OCI-M2 (cell line): Measurements from ENCODE around the gene KRT83.
"Not testable (repeated sequence)": the region's sequence is repeated elsewhere in the genome, so short reads cannot be mapped to it uniquely, and the experiment has no call there.

Experiments
- DNase-seq: peaks from one replicate; lab custom pipeline; 2025; ENCODE audit not compliant: unreplicated experiment; lab: John Stamatoyannopoulos, UW

The KRT83 gene

DNA sequence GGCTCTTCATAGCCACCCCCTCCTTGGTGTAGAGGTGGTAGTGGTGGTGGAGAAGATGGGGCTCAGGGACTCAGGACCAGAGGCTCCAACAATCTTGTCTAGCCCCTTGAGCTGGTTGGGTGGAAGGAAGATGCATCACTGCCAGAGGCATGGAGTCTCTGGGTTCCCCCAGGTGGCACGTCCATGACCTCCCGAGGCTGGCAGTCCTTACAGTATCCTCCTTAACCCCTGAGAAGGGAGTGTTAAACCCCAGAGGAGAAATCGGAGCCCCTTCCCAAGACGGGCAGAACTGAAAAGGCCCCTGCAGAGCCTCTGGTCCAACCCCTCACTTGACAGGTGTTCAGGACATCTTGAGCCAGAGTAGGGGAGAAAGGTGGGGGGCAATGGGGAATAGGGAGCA, 9.1 kb downstream of the KRT83 start:
- no peak for DNase-seq

DNA sequence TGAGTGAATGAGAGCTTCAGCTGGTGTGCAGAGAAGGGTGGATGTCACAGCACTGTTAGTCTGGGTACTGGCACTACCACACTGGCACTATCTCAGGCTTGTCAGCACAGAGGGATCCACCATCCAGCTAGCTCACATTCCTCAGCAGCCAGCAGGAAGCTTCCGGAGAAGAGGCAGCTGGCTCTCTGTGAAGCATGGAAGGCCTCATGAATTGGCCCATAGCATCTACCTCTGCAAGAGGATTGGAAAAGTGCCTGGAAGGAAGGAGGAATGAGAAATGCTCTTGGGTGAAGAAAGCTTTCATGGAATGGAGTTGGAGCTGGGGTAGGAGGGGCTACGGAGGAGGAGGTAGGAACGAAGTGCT, 9.9 kb downstream of the KRT83 start:
- DNase-seq: no peak

DNA sequence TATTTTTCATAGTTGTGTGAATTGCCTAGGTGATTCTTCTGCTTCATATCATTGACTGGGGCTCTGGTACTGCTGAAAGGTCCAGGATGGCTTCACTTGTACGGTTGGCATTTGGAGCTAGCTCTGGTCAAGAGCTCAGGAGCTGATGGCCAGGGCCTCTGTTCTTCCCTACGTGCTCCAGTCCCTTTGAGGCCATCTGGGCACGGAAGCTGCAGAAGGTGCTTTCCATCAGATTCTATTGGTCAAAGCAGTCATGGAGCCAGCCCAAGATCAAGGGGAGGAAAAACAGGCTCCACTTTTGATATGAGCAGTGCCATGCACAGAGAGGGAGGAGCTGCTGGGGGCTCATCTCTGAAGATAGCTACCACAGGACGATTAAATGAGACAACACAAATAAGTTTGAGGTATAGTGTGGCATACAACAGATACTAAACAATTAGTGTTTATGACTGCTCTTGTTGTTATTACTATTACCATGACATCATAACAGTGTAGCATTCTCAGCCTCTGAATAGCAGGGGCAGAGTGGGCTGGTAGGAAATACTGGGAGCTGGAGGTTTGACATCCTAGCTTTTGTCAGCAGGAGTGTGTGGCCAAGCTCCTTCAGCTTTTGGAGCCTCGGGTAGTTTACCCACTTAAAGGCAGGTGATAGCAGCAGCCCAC, 10.4 kb downstream of the KRT83 start:
- no peak for DNase-seq

DNA sequence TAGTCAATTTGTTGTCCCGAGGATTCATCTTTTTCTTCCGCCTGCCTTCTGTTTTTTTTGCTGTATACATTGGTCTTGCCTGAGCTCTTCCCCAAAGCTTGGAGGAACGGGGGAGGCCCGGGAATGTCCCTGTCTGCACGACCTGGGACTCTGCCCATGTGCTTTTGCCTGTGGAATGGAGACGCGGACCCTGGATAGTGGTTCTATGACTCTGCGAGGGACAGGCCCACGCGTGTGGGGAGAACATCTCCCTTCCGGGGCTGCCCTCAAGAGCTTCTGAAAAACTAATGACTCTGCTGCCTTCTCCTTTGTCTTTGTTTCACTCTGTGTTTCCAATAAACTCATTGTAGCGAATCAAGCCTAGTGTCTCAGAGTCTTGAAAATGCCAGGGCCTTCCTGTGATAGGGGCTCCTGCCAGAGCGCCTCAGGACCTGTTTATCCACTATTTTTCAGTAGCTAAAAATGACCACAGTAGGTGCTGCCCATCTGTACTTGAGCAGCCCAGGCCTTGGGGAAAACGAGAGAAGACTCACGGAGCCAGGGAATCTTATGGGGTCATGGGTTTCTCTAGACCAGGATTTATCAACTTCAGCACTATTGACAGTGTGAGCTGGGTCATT, 12.3 kb downstream of the KRT83 start:
- DNase-seq: no peak

DNA sequence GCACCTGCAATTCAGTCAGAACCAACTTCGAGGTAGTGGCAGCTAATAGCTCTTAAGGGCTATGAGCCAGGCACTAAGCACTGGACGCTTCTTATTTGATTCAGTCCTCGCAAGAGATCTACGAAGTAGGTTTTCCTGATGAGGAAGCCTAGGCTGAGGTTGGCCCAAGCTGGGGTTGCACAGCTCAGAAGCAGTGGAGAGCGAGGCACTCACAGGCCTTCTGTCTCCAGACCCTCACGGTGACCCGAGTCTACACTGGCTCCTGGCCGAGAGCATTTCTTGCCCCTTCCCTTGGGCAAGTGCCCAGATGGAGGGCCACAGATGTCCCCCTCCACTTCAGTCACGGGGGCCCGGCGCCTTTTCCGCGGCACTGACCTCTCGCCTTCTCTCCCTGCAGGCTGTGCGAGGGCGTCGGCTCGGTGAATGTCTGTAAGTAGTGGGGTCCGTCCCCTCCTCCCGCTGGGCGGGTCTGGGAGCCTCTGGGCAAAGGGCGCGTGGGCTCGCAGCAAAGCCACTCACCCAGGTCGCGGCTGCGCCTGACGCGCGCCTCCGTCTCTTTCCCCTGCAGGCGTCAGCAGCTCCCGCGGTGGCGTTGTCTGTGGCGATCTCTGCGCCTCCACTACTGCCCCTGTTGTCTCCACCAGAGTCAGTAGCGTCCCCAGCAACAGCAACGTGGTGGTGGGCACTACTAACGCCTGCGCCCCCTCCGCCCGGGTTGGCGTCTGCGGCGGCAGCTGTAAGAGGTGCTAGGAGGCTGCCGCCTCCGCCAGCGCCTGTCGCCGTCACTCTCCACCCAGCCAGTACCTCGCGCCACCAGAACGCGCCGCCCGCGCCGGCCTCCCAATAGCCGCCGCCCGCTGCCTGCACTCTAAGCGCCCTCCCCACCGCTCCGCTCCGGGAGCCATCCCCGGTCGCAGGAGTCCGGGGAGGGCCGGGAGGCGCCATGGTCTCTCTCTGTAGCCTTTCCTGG, 13.1 kb downstream of the KRT83 start:
- DNase-seq: no peak

DNA sequence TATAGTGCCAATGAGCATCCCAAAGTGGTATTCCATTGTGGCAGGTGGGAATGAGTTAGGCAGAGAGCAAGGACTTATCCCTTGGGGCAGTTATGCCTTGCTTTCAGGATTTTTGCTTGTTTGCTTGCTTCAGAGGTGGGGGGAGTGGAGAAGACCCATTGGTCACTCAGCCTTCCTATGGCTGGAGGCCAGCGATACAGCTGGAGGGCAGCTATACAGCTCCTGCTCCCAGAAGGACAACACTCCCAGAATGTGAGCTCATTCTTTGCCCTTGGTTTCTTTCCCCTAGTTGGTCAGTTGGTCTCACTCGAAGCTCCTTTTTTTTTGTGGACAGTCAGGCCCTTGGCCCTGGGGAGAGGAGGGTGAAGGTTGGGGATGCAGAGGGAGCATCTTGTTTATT, 14.5 kb downstream of the KRT83 start:
- no peak for DNase-seq

DNA sequence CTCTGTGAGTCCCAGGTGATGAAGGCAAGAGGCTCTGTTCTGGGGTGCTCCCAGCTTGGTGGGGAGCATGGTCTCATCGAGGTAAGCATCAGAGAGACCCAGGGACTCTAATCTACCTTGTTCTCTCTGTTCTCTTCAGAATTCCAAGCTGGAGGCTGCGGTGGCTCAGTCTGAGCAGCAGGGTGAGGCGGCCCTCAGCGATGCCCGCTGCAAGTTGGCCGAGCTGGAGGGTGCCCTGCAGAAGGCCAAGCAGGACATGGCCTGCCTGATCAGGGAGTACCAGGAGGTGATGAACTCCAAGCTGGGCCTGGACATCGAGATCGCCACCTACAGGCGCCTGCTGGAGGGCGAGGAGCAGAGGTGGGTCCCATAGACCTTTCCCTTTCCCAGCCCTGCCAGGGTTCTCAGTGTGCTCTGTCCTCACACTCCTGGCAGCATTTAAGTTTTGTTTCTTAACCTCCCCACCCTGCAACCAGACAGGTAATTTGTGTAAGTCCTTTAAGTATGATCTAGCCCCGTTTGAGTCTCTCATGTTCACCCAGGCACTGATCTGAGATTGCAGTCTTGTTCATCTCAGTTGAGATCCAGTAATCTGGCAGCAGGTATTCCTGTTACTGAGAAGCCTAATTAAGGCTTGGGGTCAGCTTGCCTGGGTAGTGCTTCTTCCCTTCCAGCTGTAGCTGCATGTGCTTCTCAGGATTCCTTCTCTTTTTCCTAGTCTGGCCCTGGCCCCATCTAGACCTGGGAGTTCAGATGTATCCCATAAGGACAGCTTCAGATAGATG, 15.1 kb downstream of the KRT83 start:
- no peak for DNase-seq

DNA sequence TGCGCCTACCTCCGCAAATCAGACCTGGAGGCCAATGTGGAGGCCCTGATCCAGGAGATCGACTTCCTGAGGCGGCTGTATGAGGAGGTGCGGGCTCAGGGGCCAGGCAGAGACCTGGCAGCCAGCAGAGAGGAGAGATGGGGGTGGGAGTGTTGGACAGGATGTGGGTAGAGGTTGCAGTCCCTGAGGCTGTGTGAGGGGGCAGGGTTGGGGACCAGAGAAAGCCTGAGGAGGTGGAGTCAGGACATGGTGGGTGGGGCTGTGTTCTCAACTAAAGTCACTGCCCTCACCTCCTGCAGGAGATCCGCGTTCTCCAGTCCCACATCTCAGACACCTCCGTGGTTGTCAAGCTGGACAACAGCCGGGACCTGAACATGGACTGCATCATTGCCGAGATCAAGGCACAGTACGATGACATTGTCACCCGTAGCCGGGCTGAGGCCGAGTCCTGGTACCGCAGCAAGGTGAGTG, 16.2 kb downstream of the KRT83 start:
- DNase-seq: not testable (repeated sequence)

DNA sequence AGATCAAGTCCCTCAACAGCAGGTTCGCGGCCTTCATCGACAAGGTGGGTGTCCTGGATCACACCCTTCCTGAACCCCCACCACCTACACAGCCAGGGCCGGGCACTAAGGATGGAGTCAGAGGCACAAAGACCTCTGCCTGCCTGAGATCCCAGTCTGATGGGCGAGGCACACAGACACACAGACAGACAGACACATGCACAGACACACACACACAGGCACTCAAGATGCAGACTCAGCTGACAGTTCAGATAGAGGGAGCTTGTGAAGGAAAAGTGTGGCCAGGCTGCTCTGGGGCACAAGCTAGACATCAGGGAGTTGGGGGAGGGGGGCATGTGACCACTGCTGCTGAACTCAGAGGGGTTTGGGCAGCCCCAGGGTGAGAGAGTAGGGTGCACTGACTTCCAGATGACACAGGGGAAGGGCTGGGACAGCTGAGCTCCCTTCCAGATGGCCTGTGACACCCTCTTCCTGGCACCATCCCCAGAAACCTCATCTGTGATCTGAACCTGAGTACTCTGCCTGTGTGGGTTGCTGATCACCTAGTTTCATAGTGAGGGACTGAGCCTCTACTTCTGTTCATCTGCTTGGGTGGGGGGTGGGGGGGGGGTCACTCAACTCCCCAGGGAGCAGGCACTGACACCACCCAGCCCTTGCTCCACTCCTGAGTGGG, 18.8 kb downstream of the KRT83 start:
- not testable (repeated sequence) for DNase-seq

DNA sequence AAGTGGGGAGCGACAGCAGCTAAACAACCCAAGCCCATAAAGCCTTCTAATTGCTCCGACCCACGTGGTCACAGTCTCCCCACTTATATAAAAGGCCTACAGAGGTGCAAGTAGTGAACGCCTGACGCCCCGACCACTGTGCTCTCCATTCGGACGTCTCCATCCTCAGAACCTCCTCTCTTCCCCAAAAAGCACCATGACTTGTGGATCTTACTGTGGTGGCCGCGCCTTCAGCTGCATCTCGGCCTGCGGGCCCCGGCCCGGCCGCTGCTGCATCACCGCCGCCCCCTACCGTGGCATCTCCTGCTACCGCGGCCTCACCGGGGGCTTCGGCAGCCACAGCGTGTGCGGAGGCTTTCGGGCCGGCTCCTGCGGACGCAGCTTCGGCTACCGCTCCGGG, 19.5 kb downstream of the KRT83 start:
- not testable (repeated sequence) for DNase-seq

DNA sequence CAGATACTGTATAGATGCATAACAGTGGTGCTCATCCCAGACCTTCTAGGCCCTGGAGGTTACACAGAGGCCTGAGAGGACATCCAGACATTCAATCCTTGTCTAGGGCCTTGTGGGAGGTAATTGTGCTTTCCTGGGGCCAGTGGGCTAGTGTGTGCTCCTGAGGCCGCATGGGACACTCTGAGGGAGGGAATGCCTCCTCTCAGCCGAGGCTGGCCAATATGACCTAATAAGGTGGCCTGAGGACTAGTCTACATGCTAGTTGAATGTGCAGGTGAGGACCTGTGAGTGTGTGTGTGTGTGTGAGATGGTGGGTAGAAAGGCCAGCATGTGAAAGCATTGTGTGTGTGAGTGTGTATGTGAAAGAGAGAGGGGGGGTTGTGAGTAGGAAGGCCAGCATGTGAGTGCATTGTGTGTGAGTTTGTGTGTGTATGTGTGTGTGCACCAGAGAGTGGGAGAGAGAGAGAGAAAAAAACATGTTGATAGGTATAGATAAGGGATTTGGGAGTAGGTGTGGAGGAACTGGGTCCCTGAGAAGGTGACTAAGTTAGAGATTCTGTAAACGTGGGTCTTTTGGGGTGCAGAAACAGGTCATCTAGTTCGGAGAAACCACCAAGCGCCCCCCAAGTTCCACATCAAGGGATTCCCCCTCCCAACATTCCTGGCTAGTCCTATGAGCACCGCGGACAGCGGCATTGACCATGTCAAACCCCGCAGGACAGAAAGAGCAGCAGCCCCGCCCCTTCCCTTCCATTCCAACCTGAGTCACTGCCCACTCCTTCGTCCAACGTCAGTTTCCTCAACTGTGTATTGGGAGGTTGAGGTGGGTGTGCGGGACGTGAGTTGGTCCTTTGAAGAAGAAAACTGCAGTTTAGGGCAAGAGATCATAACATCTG, 20.2 kb downstream of the KRT83 start:
- DNase-seq: no peak

DNA sequence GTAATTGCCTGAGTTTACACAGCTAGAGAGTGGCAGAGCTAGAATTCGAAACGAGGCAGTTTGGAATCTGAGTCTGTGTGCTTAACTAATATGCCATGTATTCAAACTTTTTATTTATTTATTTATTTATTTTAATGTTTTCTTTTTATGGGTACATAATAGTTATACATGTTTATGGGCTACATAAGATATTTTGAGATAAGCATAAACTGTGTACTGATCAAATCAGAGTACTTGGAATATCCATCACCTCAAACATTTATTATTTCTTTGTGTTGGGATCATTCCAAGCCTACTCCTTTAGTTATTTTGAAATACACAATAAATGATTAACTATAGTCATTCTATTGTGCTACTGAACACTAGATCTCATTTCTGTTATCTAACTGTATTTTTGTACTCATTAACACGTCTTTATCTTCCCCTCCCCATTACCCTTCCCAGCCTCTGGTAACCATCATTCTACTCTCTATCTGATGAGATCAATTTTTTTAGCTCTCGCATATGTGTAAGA, 22.5 kb downstream of the KRT83 start:
- no peak for DNase-seq

DNA sequence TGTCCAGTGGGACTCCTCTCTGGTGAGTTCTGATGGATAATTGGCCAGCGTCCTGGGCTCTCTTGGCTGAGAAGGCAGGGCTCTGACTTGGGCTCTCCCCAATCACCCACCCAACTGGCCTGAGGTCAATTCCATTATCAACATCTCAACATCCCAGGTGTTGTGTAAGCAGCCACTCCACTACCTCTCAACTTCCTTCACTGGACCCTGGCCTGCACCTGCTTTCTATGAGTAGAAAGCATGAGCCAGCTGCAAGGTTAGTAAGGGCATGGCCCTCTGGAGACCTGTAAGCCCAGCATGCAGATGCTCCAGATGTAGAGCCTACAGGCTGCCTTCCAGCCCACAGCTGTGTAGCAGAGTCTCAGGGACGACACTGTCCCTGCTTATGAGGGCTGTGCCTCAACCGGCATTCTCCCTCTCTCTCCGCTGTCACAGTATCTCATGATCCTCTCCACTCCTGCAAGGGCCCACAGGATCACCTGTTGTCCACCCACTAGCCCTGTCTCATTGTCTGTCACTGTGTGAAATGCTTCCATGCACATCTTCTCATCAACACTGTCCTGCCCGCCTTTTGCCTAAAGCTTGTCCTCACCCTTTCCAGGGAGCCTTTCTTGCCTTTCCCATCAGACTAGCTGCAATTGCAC, 24.5 kb downstream of the KRT83 start:
- no peak for DNase-seq

DNA sequence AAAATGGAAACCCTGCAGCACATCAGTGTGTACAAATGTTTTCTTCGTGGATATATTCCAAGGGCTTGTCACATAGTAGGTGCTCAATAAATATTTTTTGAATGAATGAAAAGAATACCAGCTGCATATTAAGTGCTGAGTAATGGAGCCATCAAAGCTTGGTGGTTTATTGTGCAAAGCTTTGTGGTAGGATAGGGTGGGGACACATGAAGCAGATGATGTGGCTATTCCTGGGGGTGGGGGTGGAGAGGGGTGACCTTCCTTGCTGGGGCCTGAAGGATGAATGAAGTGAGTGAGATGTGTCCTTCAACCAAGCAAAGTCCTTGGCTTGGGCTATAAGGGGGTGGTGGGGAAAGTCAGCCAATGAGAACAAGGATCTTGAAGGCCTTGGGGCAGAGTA, 25.5 kb downstream of the KRT83 start:
- DNase-seq: no peak

DNA sequence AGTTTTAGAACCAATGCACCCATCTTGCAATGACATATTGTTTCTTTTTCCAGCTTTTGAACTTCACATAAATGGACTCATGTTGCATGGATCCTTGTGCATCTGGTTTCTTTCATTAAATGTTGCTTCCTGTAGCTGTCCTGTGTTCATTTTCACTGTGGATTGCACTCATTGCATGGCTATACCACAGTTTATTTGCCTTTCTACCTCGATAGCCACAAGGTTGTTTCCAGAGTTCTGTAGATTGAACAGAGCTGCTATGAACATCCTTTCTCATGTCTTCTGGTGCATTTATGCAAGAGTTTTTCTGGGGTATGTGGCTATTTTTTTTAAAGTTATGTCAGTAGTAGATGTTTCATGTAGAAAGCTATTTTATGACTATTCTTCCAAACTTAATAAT, 26.4 kb downstream of the KRT83 start:
- DNase-seq: no peak

DNA sequence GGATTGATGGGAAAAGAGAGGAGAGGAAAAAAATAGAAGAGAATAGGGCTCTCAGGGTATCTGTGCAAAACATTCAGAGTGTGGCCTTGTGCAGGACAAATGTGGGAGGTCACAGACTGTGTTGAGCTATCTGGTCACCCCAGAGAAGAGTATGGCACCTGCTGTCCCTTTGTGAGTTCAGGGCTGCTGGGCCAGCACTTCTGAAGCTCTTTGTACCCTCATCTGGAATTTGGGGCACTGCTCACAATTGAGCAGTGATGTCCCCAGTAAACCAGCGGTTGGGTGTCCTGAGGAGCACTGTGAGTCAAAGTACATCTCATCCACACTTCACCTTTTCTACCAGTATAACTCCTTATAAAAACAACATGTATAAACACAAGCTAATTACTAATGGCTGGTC, 27.3 kb downstream of the KRT83 start:
- no peak for DNase-seq

DNA sequence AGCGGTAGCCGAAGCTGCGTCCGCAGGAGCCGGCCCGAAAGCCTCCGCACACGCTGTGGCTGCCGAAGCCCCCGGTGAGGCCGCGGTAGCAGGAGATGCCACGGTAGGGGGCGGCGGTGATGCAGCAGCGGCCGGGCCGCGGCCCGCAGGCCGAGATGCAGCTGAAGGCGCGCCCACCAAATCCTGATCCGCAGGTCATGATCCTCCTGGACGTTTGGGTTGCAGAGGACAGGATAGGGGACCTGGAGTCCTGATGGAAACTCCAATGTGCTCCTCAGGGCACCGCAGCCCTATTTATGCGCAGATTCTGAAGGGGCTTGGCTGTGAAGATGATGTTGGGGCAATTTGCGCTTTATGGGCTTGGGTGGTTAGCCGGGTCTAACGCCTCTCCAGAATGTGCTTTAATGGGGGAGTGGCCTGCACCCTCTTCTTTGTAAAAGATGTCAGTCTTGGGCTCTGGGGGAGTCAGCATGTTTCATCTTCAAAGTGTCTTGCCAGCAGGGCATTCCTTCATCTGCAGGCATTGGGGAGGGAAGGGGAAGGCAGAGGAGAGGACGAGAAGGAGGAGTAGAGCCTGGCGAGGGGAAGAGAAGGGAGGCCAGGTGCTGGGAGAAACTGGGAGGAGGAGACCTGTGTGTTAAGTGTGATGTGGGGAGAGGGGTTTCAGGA, 29.8 kb downstream of the KRT83 start, which contains the start of gene KRT81:
TSS of gene KRT81 (minus strand) at position 268 of the 669 bp plus-strand sequence. CDS start at position 199, 69 bp downstream.
- DNase-seq: no peak

DNA sequence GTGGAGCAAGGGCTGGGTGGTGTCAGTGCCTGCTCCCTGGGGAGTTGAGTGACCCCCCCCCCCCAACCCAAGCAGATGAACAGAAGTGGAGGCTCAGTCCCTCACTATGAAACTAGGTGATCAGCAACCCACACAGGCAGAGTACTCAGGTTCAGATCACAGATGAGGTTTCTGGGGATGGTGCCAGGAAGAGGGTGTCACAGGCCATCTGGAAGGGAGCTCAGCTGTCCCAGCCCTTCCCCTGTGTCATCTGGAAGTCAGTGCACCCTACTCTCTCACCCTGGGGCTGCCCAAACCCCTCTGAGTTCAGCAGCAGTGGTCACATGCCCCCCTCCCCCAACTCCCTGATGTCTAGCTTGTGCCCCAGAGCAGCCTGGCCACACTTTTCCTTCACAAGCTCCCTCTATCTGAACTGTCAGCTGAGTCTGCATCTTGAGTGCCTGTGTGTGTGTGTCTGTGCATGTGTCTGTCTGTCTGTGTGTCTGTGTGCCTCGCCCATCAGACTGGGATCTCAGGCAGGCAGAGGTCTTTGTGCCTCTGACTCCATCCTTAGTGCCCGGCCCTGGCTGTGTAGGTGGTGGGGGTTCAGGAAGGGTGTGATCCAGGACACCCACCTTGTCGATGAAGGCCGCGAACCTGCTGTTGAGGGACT, 30.6 kb downstream of the KRT83 start:
- not testable (repeated sequence) for DNase-seq
